ENCODE data around the gene PIEZO2. TPM values are rescaled to one million over a fixed set of nuclear protein-coding genes. Genes with fewer than 3 reads are reported as not detected.

PIEZO2 gene
- polyA plus RNA-seq, 1 donor (not counting 4 experiments of a cell fraction or from before 2014, with no cell fraction given) = not detected

GRCh38 chr18:10660179-10660884 is 489.0 kb downstream of the PIEZO2 start:
- H3K79me2 ChIP-seq (ENCODE audit: control insufficient read depth, insufficient read depth, low read length) = no peaks in the 10 kb centered on the region
- dilution Hi-C loops (cut with MboI; ENCODE audit: extremely low pct_ligation_motif_present, low sequenced_read_pairs) = no loop called here
- peaks cover 13% of the 10 kb centered on the region for H3K4me1 ChIP-seq (ENCODE audit: control insufficient read depth, extremely low read depth, insufficient read depth, low read length)
- H3K4me2 ChIP-seq (ENCODE audit: control insufficient read depth, extremely low read depth, insufficient read depth, low read depth, low read length) = no peak overlapping the region
- FAIRE-seq (no peak), DNase-seq (ENCODE audit: low read depth, low spot score) (no peak)
- H3K36me3 ChIP-seq (ENCODE audit: control insufficient read depth in 2 of 2, extremely low read depth in 1 of 2, insufficient read depth in 2 of 2, low read length in 2 of 2) = no peaks in the 10 kb centered on the region
- no peak overlapping the region for H3K27ac ChIP-seq (ENCODE audit: control insufficient read depth, insufficient read depth, low read length)
- H3K9me3 ChIP-seq (ENCODE audit: control insufficient read depth, low read depth, low read length) = no peaks in the 10 kb centered on the region
- no peak for TF ChIP-seq EZH2 (IDR thresholded peaks at IDR 0.05; ENCODE audit: low read length)
- no peak for TF ChIP-seq CTCF (optimal IDR thresholded peaks at IDR 0.05 in 1 of 3, IDR thresholded peaks at IDR 0.05 in 1 of 3, conservative IDR thresholded peaks at IDR 0.05 in 1 of 3; ENCODE audit: extremely low read depth in 1 of 3, insufficient read depth in 2 of 3, low read length in 3 of 3)
- H3K27me3 ChIP-seq (ENCODE audit: control insufficient read depth, extremely low read depth, insufficient read depth, low read length) = peaks cover 3% of the 10 kb centered on the region
- no peak overlapping the region for H2AFZ ChIP-seq (ENCODE audit: control insufficient read depth, low read length)
- H3K4me3 ChIP-seq (ENCODE audit: control insufficient read depth in 2 of 3, extremely low read depth in 1 of 3, insufficient read depth in 2 of 3, low read depth in 1 of 3, low read length in 3 of 3) = no peak overlapping the region
- H3K9ac ChIP-seq (ENCODE audit: control insufficient read depth, extremely low read depth, insufficient read depth, low read length) = no peak overlapping the region
- no peaks in the 10 kb centered on the region for H3K9me1 ChIP-seq (ENCODE audit: control insufficient read depth, extremely low read depth, insufficient read depth, low read length)
- no peaks in the 10 kb centered on the region for H4K20me1 ChIP-seq (ENCODE audit: control insufficient read depth, extremely low read depth, insufficient read depth, low read length)

- Histone ChIP-seq H3K9me1 (ENCODE audit: control insufficient read depth, extremely low read depth, insufficient read depth, low read length) (no peaks in the 10 kb centered on the region), H3K79me2 (ENCODE audit: control insufficient read depth, insufficient read depth, low read length) (no peaks in the 10 kb centered on the region), H3K27ac (ENCODE audit: control insufficient read depth, insufficient read depth, low read length) (no peak overlapping the region), H3K4me1 (ENCODE audit: control insufficient read depth, extremely low read depth, insufficient read depth, low read length) (peaks cover 13% of the 10 kb centered on the region), H2AFZ (ENCODE audit: control insufficient read depth, low read length) (no peak overlapping the region), H3K9me3 (ENCODE audit: control insufficient read depth, low read depth, low read length) (no peaks in the 10 kb centered on the region), H3K4me3 (ENCODE audit: control insufficient read depth in 2 of 3, extremely low read depth in 1 of 3, insufficient read depth in 2 of 3, low read depth in 1 of 3, low read length in 3 of 3) (no peak overlapping the region), H3K27me3 (ENCODE audit: control insufficient read depth, extremely low read depth, insufficient read depth, low read length) (peaks cover 3% of the 10 kb centered on the region), H3K9ac (ENCODE audit: control insufficient read depth, extremely low read depth, insufficient read depth, low read length) (no peak overlapping the region), H3K36me3 (ENCODE audit: control insufficient read depth in 2 of 2, extremely low read depth in 1 of 2, insufficient read depth in 2 of 2, low read length in 2 of 2) (no peaks in the 10 kb centered on the region), H4K20me1 (ENCODE audit: control insufficient read depth, extremely low read depth, insufficient read depth, low read length) (no peaks in the 10 kb centered on the region), H3K4me2 (ENCODE audit: control insufficient read depth, extremely low read depth, insufficient read depth, low read depth, low read length) (no peak overlapping the region)
- DNase-seq (ENCODE audit: low read depth, low spot score) (no peak), FAIRE-seq (no peak)
- TF ChIP-seq EZH2 (IDR thresholded peaks at IDR 0.05; ENCODE audit: low read length) (no peak), CTCF (optimal IDR thresholded peaks at IDR 0.05 in 1 of 3, IDR thresholded peaks at IDR 0.05 in 1 of 3, conservative IDR thresholded peaks at IDR 0.05 in 1 of 3; ENCODE audit: extremely low read depth in 1 of 3, insufficient read depth in 2 of 3, low read length in 3 of 3) (no peak)
- dilution Hi-C loops (cut with MboI; ENCODE audit: extremely low pct_ligation_motif_present, low sequenced_read_pairs) = no loop called here
Observed at GRCh38 chr18:10659594-10659993, 489.8 kb downstream of the PIEZO2 start.

Data from keratinocyte (primary cell).